ENCODE results near the gene PRKN.

DNA sequence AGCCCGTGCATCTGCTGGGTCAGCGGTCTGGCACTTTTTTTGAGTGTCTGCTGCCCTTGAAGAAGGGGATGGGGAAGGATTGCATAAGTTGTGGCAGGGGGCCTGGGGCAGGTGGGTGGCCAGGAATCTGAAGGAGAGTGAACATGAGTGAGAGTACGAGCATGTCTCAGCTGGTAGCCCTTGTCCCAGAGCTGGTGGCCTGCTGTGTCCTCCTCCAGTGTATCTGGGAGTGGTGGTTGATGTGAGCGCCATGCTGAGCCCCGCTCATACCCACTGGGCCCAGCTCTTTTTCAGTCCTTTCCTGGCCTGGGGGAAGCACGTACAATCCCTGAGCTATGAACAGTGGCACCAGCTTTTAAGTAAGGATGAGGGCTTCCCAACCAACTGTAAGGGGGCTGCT is 1317.5 kb downstream of the PRKN start:
- TF ChIP-seq, protein P1, sequence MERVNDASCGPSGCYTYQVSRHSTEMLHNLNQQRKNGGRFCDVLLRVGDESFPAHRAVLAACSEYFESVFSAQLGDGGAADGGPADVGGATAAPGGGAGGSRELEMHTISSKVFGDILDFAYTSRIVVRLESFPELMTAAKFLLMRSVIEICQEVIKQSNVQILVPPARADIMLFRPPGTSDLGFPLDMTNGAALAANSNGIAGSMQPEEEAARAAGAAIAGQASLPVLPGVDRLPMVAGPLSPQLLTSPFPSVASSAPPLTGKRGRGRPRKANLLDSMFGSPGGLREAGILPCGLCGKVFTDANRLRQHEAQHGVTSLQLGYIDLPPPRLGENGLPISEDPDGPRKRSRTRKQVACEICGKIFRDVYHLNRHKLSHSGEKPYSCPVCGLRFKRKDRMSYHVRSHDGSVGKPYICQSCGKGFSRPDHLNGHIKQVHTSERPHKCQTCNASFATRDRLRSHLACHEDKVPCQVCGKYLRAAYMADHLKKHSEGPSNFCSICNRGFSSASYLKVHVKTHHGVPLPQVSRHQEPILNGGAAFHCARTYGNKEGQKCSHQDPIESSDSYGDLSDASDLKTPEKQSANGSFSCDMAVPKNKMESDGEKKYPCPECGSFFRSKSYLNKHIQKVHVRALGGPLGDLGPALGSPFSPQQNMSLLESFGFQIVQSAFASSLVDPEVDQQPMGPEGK (CRISPR knock-in tag; IDR thresholded peaks at IDR 0.05; ENCODE audit: borderline replicate concordance), result no peak
- TF ChIP-seq SNAI2 (CRISPR knock-in tag; IDR thresholded peaks at IDR 0.05) (no peak), ZNF565 (CRISPR knock-in tag; conservative IDR thresholded peaks at IDR 0.05; ENCODE audit: low read depth) (no peak), ZNF8 (CRISPR knock-in tag; IDR thresholded peaks at IDR 0.05) (no peak), ZFP30 (CRISPR knock-in tag; IDR thresholded peaks at IDR 0.05) (no peak), OSR1 (CRISPR knock-in tag; IDR thresholded peaks at IDR 0.05) (no peak), CSDC2 (CRISPR knock-in tag; IDR thresholded peaks at IDR 0.05) (no peak), ZNF70 (CRISPR knock-in tag; IDR thresholded peaks at IDR 0.05) (no peak), RARB (CRISPR knock-in tag; IDR thresholded peaks at IDR 0.05) (no peak), ISL1 (CRISPR knock-in tag; IDR thresholded peaks at IDR 0.05) (no peak), ARNTL (CRISPR knock-in tag; IDR thresholded peaks at IDR 0.05; ENCODE audit: borderline replicate concordance, low read depth) (no peak), BACH2 (CRISPR knock-in tag; IDR thresholded peaks at IDR 0.05; ENCODE audit: borderline replicate concordance) (no peak), ESRRG (CRISPR knock-in tag; IDR thresholded peaks at IDR 0.05) (no peak)
- TF ChIP-seq, protein P2, sequence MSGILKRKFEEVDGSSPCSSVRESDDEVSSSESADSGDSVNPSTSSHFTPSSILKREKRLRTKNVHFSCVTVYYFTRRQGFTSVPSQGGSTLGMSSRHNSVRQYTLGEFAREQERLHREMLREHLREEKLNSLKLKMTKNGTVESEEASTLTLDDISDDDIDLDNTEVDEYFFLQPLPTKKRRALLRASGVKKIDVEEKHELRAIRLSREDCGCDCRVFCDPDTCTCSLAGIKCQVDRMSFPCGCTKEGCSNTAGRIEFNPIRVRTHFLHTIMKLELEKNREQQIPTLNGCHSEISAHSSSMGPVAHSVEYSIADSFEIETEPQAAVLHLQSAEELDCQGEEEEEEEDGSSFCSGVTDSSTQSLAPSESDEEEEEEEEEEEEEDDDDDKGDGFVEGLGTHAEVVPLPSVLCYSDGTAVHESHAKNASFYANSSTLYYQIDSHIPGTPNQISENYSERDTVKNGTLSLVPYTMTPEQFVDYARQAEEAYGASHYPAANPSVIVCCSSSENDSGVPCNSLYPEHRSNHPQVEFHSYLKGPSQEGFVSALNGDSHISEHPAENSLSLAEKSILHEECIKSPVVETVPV (CRISPR knock-in tag; IDR thresholded peaks at IDR 0.05), result no peak

Data from SK-N-SH treated with all-trans-retinoic acid at 6 μM for 48 hours (cell line).